Astrocyte (in vitro differentiated cells and primary cell): ENCODE data around the gene GMEB2. TPM values are rescaled to one million over a fixed set of nuclear protein-coding genes. Genes with fewer than 3 reads are reported as not detected.
A peak's percentile ranks its signal among the peaks of the same experiment; 100 is the strongest.

Experiments used
- DNase-seq: peaks from one replicate; pipeline ENCODE4 v3.0.0-alpha.2; 2010; ENCODE audit warnings: low read depth
- FAIRE-seq: peaks from 2 replicates; lab custom pipeline; 2011; peaks lifted over from hg19 to GRCh38; lab: Jason Lieb, UNC
- H2AFZ ChIP-seq: 2 replicates; pipeline ENCODE4 v1.6.0; 2012; ENCODE audit warnings: low read depth, low read length, inconsistent platforms
- H3K27ac ChIP-seq: 2 replicates; pipeline ENCODE4 v1.5.1; 2011; ENCODE audit warnings: low read depth, low read length, inconsistent platforms
- H3K27me3 ChIP-seq: 2 replicates; pipeline ENCODE4 v1.6.0; 2011; ENCODE audit warnings: low read length, inconsistent platforms; ENCODE audit not compliant: insufficient read depth
- H3K36me3 ChIP-seq: 2 replicates; pipeline ENCODE4 v1.5.1; 2011; ENCODE audit warnings: low read length, inconsistent platforms; ENCODE audit not compliant: insufficient read depth
- H3K4me1 ChIP-seq: 2 replicates; pipeline ENCODE4 v1.5.1; 2011; ENCODE audit warnings: low read length, inconsistent platforms; ENCODE audit not compliant: insufficient read depth
- H3K4me2 ChIP-seq: 2 replicates; pipeline ENCODE4 v1.6.0; 2012; ENCODE audit warnings: low read length, inconsistent platforms
- H3K4me3 ChIP-seq: 2 replicates; pipeline ENCODE4 v1.5.1; 2011; ENCODE audit warnings: low read depth, mild to moderate bottlenecking, low read length, inconsistent platforms; ENCODE audit not compliant: insufficient read depth
- H3K79me2 ChIP-seq: 2 replicates; pipeline ENCODE4 v1.6.0; 2012; ENCODE audit warnings: mild to moderate bottlenecking, low read length, inconsistent platforms; ENCODE audit not compliant: insufficient read depth
- H3K9ac ChIP-seq: 2 replicates; pipeline ENCODE4 v1.6.0; 2012; ENCODE audit warnings: mild to moderate bottlenecking, low read length, inconsistent platforms
- H3K9me3 ChIP-seq: 2 replicates; pipeline ENCODE4 v1.5.1; 2012; ENCODE audit warnings: low read depth, mild to moderate bottlenecking, low read length, inconsistent platforms; ENCODE audit not compliant: insufficient read depth
- H4K20me1 ChIP-seq: 2 replicates; pipeline ENCODE4 v1.6.0; 2012; ENCODE audit warnings: low read length, inconsistent platforms; ENCODE audit not compliant: insufficient read depth
- H3K27ac Mint-ChIP-seq: one replicate; pipeline ENCODE4 v1.8.0; 2021; ENCODE audit warnings: mild to moderate bottlenecking, mixed read lengths; ENCODE audit not compliant: unreplicated experiment
- H3K27me3 Mint-ChIP-seq: one replicate; pipeline ENCODE4 v1.8.0; 2021; ENCODE audit warnings: low read depth, mixed read lengths; ENCODE audit not compliant: unreplicated experiment
- H3K36me3 Mint-ChIP-seq: one replicate; pipeline ENCODE4 v1.8.0; 2021; ENCODE audit warnings: low read depth, mixed read lengths; ENCODE audit not compliant: unreplicated experiment
- H3K4me1 Mint-ChIP-seq: one replicate; pipeline ENCODE4 v1.8.0; 2021; ENCODE audit warnings: low read depth, mixed read lengths; ENCODE audit not compliant: unreplicated experiment
- H3K4me3 Mint-ChIP-seq: one replicate; pipeline ENCODE4 v1.8.0; 2021; ENCODE audit warnings: mild to moderate bottlenecking, moderate library complexity, mixed read lengths; ENCODE audit not compliant: unreplicated experiment
- H3K9me3 Mint-ChIP-seq: one replicate; pipeline ENCODE4 v1.8.0; 2021; ENCODE audit warnings: mild to moderate bottlenecking, mixed read lengths; ENCODE audit not compliant: unreplicated experiment
- EZH2 ChIP-seq: IDR thresholded peaks from 2 replicates; pipeline ENCODE4 v1.6.1; 2012; ENCODE audit warnings: mild to moderate bottlenecking, low read length, inconsistent platforms; ENCODE audit not compliant: insufficient read depth
- total RNA-seq: library from RNA; stranded (reverse); gene quantifications from 2 replicates; pipeline ENCODE4 v1.2.1, GENCODE V29; 2021
- TF ChIP-seq, protein P1 (sequence below): IDR thresholded peaks from 2 replicates; pipeline ENCODE4 v1.5.1; 2011; ENCODE audit warnings: low read depth, mild to moderate bottlenecking, inconsistent platforms, low read length, moderate library complexity; ENCODE audit not compliant: insufficient read depth

The GMEB2 gene
- total RNA-seq, 1 donor from 2014 or later, result 11.7 TPM

DNA sequence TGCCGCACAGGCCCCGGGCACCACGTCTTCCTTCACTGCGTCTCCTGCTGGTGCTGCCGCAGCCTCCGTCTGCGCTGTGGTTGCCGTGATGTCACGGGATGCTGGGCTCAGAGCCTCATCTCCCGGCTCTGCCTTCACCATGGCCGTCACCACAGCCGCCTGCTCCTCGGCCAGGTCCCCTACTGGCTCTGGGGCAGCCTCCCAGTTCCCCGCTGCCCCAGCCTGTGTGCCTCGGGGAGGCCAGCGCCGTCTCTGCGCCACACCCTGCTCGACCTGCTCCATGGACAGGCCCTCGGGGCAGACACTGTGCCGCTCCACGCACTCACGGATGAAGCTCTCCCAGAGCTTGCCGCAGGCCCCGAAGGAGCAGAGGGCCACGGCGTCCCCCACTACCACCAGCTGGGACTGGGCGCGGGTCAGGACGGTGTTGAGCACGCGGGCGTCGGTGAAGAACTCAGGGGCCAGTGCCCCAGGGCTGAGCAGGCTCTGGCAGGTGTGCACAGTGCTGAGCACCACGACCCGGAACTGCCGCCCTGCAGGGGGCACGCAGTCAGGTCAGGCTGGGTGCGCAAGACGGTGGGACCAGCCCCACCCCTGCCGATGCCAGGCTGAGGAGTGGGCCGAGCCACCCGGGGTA, 61.1 kb downstream of the GMEB2 start:
- H3K27me3 Mint-ChIP-seq, result no peaks in the 10 kb centered on the region
- Histone ChIP-seq H3K79me2 (no peaks in the 10 kb centered on the region), H3K4me3 (no peak overlapping the region), H3K9me3 (no peaks in the 10 kb centered on the region), H3K4me1 (no peaks in the 10 kb centered on the region), H2AFZ (no peak overlapping the region), H4K20me1 (peaks cover 9% of the 10 kb centered on the region), H3K4me2 (no peak overlapping the region), H3K9ac (no peak overlapping the region), H3K27me3 (no peaks in the 10 kb centered on the region), H3K27ac (no peak overlapping the region), H3K36me3 (no peaks in the 10 kb centered on the region)
- H3K27ac Mint-ChIP-seq, result no peak overlapping the region
- H3K4me3 Mint-ChIP-seq, result peak overlapping the region; percentile 57
- H3K36me3 Mint-ChIP-seq, result no peaks in the 10 kb centered on the region
- DNase-seq, result no peak
- no peak for FAIRE-seq
- H3K9me3 Mint-ChIP-seq, result no peaks in the 10 kb centered on the region
- H3K4me1 Mint-ChIP-seq, result no peaks in the 10 kb centered on the region
- TF ChIP-seq, protein P1, sequence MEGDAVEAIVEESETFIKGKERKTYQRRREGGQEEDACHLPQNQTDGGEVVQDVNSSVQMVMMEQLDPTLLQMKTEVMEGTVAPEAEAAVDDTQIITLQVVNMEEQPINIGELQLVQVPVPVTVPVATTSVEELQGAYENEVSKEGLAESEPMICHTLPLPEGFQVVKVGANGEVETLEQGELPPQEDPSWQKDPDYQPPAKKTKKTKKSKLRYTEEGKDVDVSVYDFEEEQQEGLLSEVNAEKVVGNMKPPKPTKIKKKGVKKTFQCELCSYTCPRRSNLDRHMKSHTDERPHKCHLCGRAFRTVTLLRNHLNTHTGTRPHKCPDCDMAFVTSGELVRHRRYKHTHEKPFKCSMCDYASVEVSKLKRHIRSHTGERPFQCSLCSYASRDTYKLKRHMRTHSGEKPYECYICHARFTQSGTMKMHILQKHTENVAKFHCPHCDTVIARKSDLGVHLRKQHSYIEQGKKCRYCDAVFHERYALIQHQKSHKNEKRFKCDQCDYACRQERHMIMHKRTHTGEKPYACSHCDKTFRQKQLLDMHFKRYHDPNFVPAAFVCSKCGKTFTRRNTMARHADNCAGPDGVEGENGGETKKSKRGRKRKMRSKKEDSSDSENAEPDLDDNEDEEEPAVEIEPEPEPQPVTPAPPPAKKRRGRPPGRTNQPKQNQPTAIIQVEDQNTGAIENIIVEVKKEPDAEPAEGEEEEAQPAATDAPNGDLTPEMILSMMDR, result no peak
- TF ChIP-seq EZH2, result no peak

DNA sequence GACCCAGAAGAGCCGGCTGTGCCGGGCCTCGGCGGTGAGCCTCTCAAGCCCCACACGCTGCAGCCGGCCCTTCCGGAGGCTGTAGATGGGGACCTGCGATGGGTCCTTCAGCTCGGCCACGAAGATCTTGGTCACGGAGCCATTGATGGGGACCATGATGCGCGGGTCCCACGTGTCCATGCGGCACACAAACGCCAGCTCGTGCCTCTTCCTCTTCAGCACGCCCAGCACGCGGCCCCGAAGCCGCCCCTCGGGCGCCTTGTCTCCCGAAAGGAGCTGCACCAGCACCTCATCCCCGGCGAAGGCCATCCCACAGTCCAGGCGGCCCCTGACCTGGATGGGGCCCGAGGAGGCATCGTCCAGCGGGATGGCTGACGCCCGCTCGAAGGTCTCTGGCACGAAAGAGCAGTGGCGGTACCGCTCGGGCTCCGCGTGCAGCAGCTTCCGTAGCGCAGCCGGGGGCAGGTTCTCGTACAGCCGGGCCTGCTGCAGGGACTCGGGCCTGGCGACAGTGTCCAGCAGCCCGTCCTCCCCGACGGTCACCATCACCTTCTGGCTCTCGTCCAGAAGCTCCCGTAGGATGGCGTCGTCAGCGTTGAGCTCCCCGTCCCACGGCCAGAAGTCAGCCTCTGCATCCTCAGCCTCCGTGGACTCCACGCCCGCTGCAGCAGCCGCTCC, 61.7 kb downstream of the GMEB2 start:
- no peaks in the 10 kb centered on the region for H3K36me3 ChIP-seq
- no peak overlapping the region for H3K4me3 Mint-ChIP-seq
- no peak for FAIRE-seq

More for the DNA sequence above, 61.7 kb downstream of the GMEB2 start:
- Histone ChIP-seq H3K9me3 (no peaks in the 10 kb centered on the region), H3K79me2 (no peaks in the 10 kb centered on the region), H3K4me3 (no peak overlapping the region), H3K4me2 (no peak overlapping the region), H3K4me1 (no peaks in the 10 kb centered on the region), H3K27ac (no peak overlapping the region), H3K27me3 (no peaks in the 10 kb centered on the region), H4K20me1 (peaks cover 9% of the 10 kb centered on the region), H3K9ac (no peak overlapping the region), H2AFZ (no peak overlapping the region)
- DNase-seq, result no peak
- Mint-ChIP-seq H3K27me3 (no peaks in the 10 kb centered on the region), H3K36me3 (peaks cover 3% of the 10 kb centered on the region), H3K4me1 (no peaks in the 10 kb centered on the region), H3K9me3 (no peaks in the 10 kb centered on the region), H3K27ac (no peak overlapping the region)
- TF ChIP-seq, protein P1, result no peak
- TF ChIP-seq EZH2, result no peak
